HCT116 (cell line): ENCODE data around the gene ANKS1A. TPM values are rescaled to one million over a fixed set of nuclear protein-coding genes. Genes with fewer than 3 reads are reported as not detected.

Experiments used
- ATAC-seq: fragments of 200-7000 bp; cut with Tn5 transposase; 2 replicates; pipeline ENCODE4 v1.9.1; 2020; ENCODE audit warnings: mild to moderate bottlenecking, moderate library complexity
- BruUV-seq: library from RNA; stranded (reverse); fragments of 400-500 nt; replicated peaks from 2 replicates; lab custom pipeline; 2021; lab: Mats Ljungman, UMichigan
- CTCF ChIA-PET: fragments of 300-600 bp; sonication (Branson Sonifier 250); formaldehyde crosslinking; loops from one replicate; lab custom pipeline; 2021; ENCODE audit warnings: antibody characterized with exemption; lab: Charles Lee
- POLR2A ChIA-PET: fragments of 300-600, 350-600 bp; sonication (Branson Sonifier 250); formaldehyde crosslinking; loops from one replicate; lab custom pipeline; 2021; ENCODE audit warnings: antibody characterized with exemption; lab: Charles Lee
- RAD21 ChIA-PET, 2 experiments: fragments of 300-600 bp; sonication (Branson Sonifier 250); formaldehyde crosslinking; loops; one replicate each; lab custom pipeline; 2023; ENCODE audit warnings: low total read pairs in 2 of 2; ENCODE audit not compliant: uncharacterized antibody in 2 of 2, unreplicated experiment in 2 of 2, low non-redundant PET in 1 of 2; lab: Charles Lee
- DNase-seq: peaks from one replicate; pipeline ENCODE4 v3.0.0-alpha.2; 2010; ENCODE audit warnings: low read depth, low spot score
- H2AFZ ChIP-seq: fragments of 200-600 bp; shearing (Covaris generic), sonication (generic); 2 replicates; pipeline ENCODE4 v1.6.1; 2017; ENCODE audit warnings: low read depth, mixed run types, mixed read lengths, antibody characterized with exemption, low read length; ENCODE audit not compliant: poor library complexity, severe bottlenecking
- H3K27ac ChIP-seq: 2 replicates; pipeline ENCODE4 v1.5.1; 2012; ENCODE audit warnings: low read depth, low read length
- H3K27me3 ChIP-seq: fragments of 200-600 bp; sonication (generic); 2 replicates; pipeline ENCODE4 v1.6.1; 2016; ENCODE audit warnings: mixed run types, low read length, mixed read lengths; ENCODE audit not compliant: insufficient read depth
- H3K36me3 ChIP-seq, 2 experiments: fragments of 200-500 bp in 1 of 2; fragments of 200-600 bp in 1 of 2; sonication (Bioruptor generic) in 1 of 2; sonication (generic) in 1 of 2; 2 replicates each; pipeline versions ENCODE4 v1.5.1 to v1.6.1; 2014 to 2016; ENCODE audit warnings: low read length in 2 of 2, inconsistent platforms in 1 of 2, mixed read lengths in 1 of 2, mixed run types in 1 of 2; ENCODE audit not compliant: insufficient read depth in 2 of 2, control insufficient read depth in 1 of 2
- H3K4me1 ChIP-seq, 2 experiments: fragments of 200-600 bp in 1 of 2; sonication (generic) in 1 of 2; 2 replicates each; pipeline versions ENCODE4 v1.5.1 to v1.6.1; 2012 to 2017; ENCODE audit warnings: low read length in 2 of 2, inconsistent platforms in 1 of 2, mild to moderate bottlenecking in 1 of 2, mixed read lengths in 1 of 2, mixed run types in 1 of 2, moderate library complexity in 1 of 2; ENCODE audit not compliant: insufficient read depth in 2 of 2, control insufficient read depth in 1 of 2
- H3K4me2 ChIP-seq: fragments of 200-600 bp; sonication (generic); 2 replicates; pipeline ENCODE4 v1.6.1; 2017; ENCODE audit warnings: mixed run types, low read length, mixed read lengths
- H3K4me3 ChIP-seq, 2 experiments: fragments of 200-600 bp in 1 of 2; sonication (generic) in 1 of 2; replicated peaks in 1 of 2; 2 replicates each; pipeline ENCODE4 v1.5.1; 2011 to 2016; ENCODE audit warnings: low read length in 2 of 2, control low read depth in 1 of 2, low read depth in 1 of 2, mild to moderate bottlenecking in 1 of 2, mixed read lengths in 1 of 2, mixed run types in 1 of 2
- H3K79me2 ChIP-seq: fragments of 200-600 bp; sonication (generic); 2 replicates; pipeline ENCODE4 v1.6.1; 2017; ENCODE audit warnings: mild to moderate bottlenecking, mixed run types, low read length, moderate library complexity, mixed read lengths; ENCODE audit not compliant: insufficient read depth
- H3K9ac ChIP-seq: fragments of 200-600 bp; sonication (generic); 2 replicates; pipeline ENCODE4 v1.6.1; 2016; ENCODE audit warnings: low read length, mixed read lengths
- H3K9me2 ChIP-seq: fragments of 200-600 bp; sonication (generic), shearing (Covaris generic); 2 replicates; pipeline ENCODE4 v1.6.1; 2017; ENCODE audit warnings: mixed run types, mild to moderate bottlenecking, moderate library complexity; ENCODE audit not compliant: insufficient read depth
- H3K9me3 ChIP-seq, 2 experiments: fragments of 200-500 bp in 1 of 2; fragments of 200-600 bp in 1 of 2; sonication (Bioruptor generic) in 1 of 2; sonication (generic) in 1 of 2; 2 replicates each; pipeline ENCODE4 v1.6.1; 2014 to 2017; ENCODE audit warnings: low read length in 2 of 2, mixed read lengths in 2 of 2, inconsistent platforms in 1 of 2, low read depth in 1 of 2, mild to moderate bottlenecking in 1 of 2, mixed run types in 1 of 2, moderate library complexity in 1 of 2; ENCODE audit not compliant: control insufficient read depth in 1 of 2, insufficient read depth in 1 of 2
- H4K20me1 ChIP-seq: fragments of 200-600 bp; sonication (generic), shearing (Covaris generic); 2 replicates; pipeline ENCODE4 v1.6.1; 2017; ENCODE audit warnings: mixed run types, mild to moderate bottlenecking, moderate library complexity; ENCODE audit not compliant: insufficient read depth
- ATF3 ChIP-seq: IDR thresholded peaks from 2 replicates; pipeline ENCODE4 v1.6.1; 2012
- CTCF ChIP-seq, 3 experiments: fragments of 200-600 bp in 1 of 3; sonication (generic) in 1 of 3; IDR thresholded peaks in 2 of 3; conservative IDR thresholded peaks in 1 of 3; 2 replicates each; pipeline ENCODE4 v1.5.1; 2012 to 2017; ENCODE audit warnings: low read depth in 2 of 3, low read length in 2 of 3, antibody characterized with exemption in 1 of 3, borderline replicate concordance in 1 of 3, control low read depth in 1 of 3, mild to moderate bottlenecking in 1 of 3, mixed read lengths in 1 of 3, mixed run types in 1 of 3, moderate library complexity in 1 of 3; ENCODE audit not compliant: insufficient read depth in 1 of 3
- REST ChIP-seq: IDR thresholded peaks from 2 replicates; pipeline ENCODE4 v1.6.1; 2012; ENCODE audit warnings: low read depth
- SP1 ChIP-seq: IDR thresholded peaks from 2 replicates; pipeline ENCODE4 v1.6.1; 2012; ENCODE audit warnings: low read depth
- intact Hi-C: fragments of 100-400 bp; cut with micrococcal nuclease; formaldehyde crosslinking; loops from 2 replicates; pipeline ENCODE4 v1.10.0; 2022
- total RNA-seq: library from RNA; stranded (reverse); gene quantifications from one replicate; pipeline ENCODE4 v1.2.1, GENCODE V29; 2021; ENCODE audit not compliant: unreplicated experiment

Gene ANKS1A
- total RNA-seq, 1 experiment from 2014 or later = 20.6 TPM

GRCh38 chr6:34938268-34938667, 49.2 kb downstream of the ANKS1A start (continued):
- TF ChIP-seq REST = no peak

GRCh38 chr6:34940030-34940434, 51.0 kb downstream of the ANKS1A start:
- RAD21 ChIA-PET = no interaction called here
- H2AFZ ChIP-seq = no peak overlapping the region
- DNase-seq (no peak), ATAC-seq (no peak)
- H3K4me3 ChIP-seq = no peak overlapping the region
- H3K79me2 ChIP-seq = peaks cover 47% of the 10 kb centered on the region
- H4K20me1 ChIP-seq = peaks cover under 1% of the 10 kb centered on the region; the same call in 1 of the 2 replicates
- H3K4me2 ChIP-seq = no peak overlapping the region
- no peaks in the 10 kb centered on the region for H3K9me2 ChIP-seq
- POLR2A ChIA-PET = no interaction called here
- TF ChIP-seq SP1 (no peak), ATF3 (no peak), CTCF (IDR thresholded peaks at IDR 0.05 in 2 of 3, conservative IDR thresholded peaks at IDR 0.05 in 1 of 3; ENCODE audit: borderline replicate concordance in 1 of 3, insufficient read depth in 1 of 3, low read depth in 2 of 3, low read length in 2 of 3) (no peak)
- H3K27ac ChIP-seq = no peak overlapping the region
- no peaks in the 10 kb centered on the region for H3K9me3 ChIP-seq
- BruUV-seq = no TSS peak
- H3K36me3 ChIP-seq = no peaks in the 10 kb centered on the region
- CTCF ChIA-PET = no interaction called here
- H3K9ac ChIP-seq = no peak overlapping the region
- intact Hi-C loops = no loop called here
- no peaks in the 10 kb centered on the region for H3K27me3 ChIP-seq
- no peaks in the 10 kb centered on the region for H3K4me1 ChIP-seq
